ENCODE results near the gene SKA1.

- no peak for TF ChIP-seq EP300 (IDR thresholded peaks at IDR 0.05)
- no peak for TF ChIP-seq CTCF (IDR thresholded peaks at IDR 0.05)
- no peak for TF ChIP-seq POLR2AphosphoS5 (IDR thresholded peaks at IDR 0.05)
Observed at GRCh38 chr18:50334546-50335152, 40.2 kb upstream of the SKA1 start.

Data from suprapubic skin (tissue), 4 donors.